GM10248 (cell line): Measurements from ENCODE around the gene RTP2.

Experiments used
- CTCF ChIA-PET: fragments of 300-600 bp; sonication (Branson Sonifier 250); formaldehyde crosslinking; extraction: SDS; loops from one replicate; lab custom pipeline; 2021; ENCODE audit warnings: antibody characterized with exemption; lab: Yijun Ruan, JAX
- POLR2A ChIA-PET: fragments of 350-650 bp; sonication (Branson Sonifier 250); formaldehyde crosslinking; extraction: SDS; loops from one replicate; lab custom pipeline; 2020; ENCODE audit warnings: antibody characterized with exemption; lab: Yijun Ruan, JAX
- DNase-seq: peaks from one replicate; pipeline ENCODE4 v3.0.0; 2012; ENCODE audit errors: extremely low spot score
- CTCF ChIP-seq: IDR thresholded peaks from 2 replicates; pipeline ENCODE4 v1.5.1; 2012; ENCODE audit warnings: mild to moderate bottlenecking, low read depth; ENCODE audit errors: extremely low read depth, missing control alignments, control extremely low read depth

The RTP2 gene

GRCh38 chr3:187661267-187661666, 41.1 kb downstream of the RTP2 start:
- ChIA-PET CTCF (interaction anchor here (0.7 to 1.6 kb wide), 6 partner anchors 14 to 343 kb away, joined by 3 to 7 read pairs (median 4); no protein-coding TSS in a partner anchor), POLR2A (no interaction called here)
- DNase-seq, result no peak
- TF ChIP-seq CTCF, result no peak

- DNase-seq, result no peak
- TF ChIP-seq CTCF, result no peak
- ChIA-PET CTCF (interaction anchor here (1.2 to 1.4 kb wide), 3 partner anchors 10 to 332 kb away, joined by 3 to 4 read pairs (median 3); no protein-coding TSS in a partner anchor), POLR2A (no interaction called here)
These were observed 51.1 kb downstream of the RTP2 start for GRCh38 chr3:187651282-187651681.
